Common myeloid progenitor, CD34-positive (primary cell): Measurements from ENCODE around the gene FRK.
A peak's percentile ranks its signal among the peaks of the same experiment; 100 is the strongest.

ENCODE experiments used
- CTCF ChIA-PET: fragments of 350-600 bp; sonication (Branson Sonifier 250); formaldehyde crosslinking; loops from one replicate; lab custom pipeline; 2021; ENCODE audit warnings: antibody characterized with exemption; lab: Charles Lee
- POLR2A ChIA-PET: fragments of 350-600 bp; sonication (Branson Sonifier 250); formaldehyde crosslinking; loops from one replicate; lab custom pipeline; 2021; ENCODE audit warnings: antibody characterized with exemption; lab: Charles Lee
- DNase-seq, 3 donors: peaks; one replicate each; pipeline versions ENCODE4 v3.0.0 to v3.0.0-alpha.2; 2013
- H3K27ac ChIP-seq, 2 experiments: 1 replicate in 1 of 2; 2 replicates in 1 of 2; pipeline ENCODE4 v1.7.0; 2013; ENCODE audit warnings: inconsistent platforms in 2 of 2, low read length in 2 of 2, mild to moderate bottlenecking in 2 of 2, low read depth in 1 of 2, moderate library complexity in 1 of 2; ENCODE audit not compliant: severe bottlenecking in 2 of 2, insufficient read depth in 1 of 2, poor library complexity in 1 of 2
- H3K27me3 ChIP-seq, 5 experiments: replicated peaks in 2 of 5; 1 replicate in 3 of 5; 2 replicates in 2 of 5; pipeline versions ENCODE4 v1.6.1 to v1.7.0; 2013; ENCODE audit warnings: low read length in 4 of 5, mild to moderate bottlenecking in 2 of 5, moderate library complexity in 2 of 5, inconsistent platforms in 1 of 5; ENCODE audit not compliant: insufficient read depth in 5 of 5, control insufficient read depth in 4 of 5
- H3K36me3 ChIP-seq, 4 experiments: 1 replicate in 2 of 4; 2 replicates in 2 of 4; pipeline versions ENCODE4 v1.6.1 to v1.7.0; 2013; ENCODE audit warnings: low read length in 3 of 4, control low read depth in 1 of 4, mild to moderate bottlenecking in 1 of 4; ENCODE audit not compliant: control insufficient read depth in 4 of 4, insufficient read depth in 4 of 4
- H3K4me1 ChIP-seq, 4 experiments: 1 replicate in 3 of 4; 2 replicates in 1 of 4; pipeline versions ENCODE4 v1.6.1 to v1.7.1; 2013; ENCODE audit warnings: low read length in 3 of 4, mild to moderate bottlenecking in 3 of 4, control low read depth in 1 of 4, inconsistent platforms in 1 of 4, moderate library complexity in 1 of 4; ENCODE audit not compliant: control insufficient read depth in 4 of 4, insufficient read depth in 4 of 4; ENCODE audit errors: control extremely low read depth in 1 of 4
- H3K4me3 ChIP-seq, 7 experiments: 1 replicate in 4 of 7; 2 replicates in 3 of 7; pipeline versions ENCODE4 v1.5.1 to v1.7.0; 2013; ENCODE audit warnings: mild to moderate bottlenecking in 7 of 7, low read length in 6 of 7, moderate library complexity in 6 of 7, inconsistent platforms in 2 of 7, low read depth in 2 of 7, control low read depth in 1 of 7; ENCODE audit not compliant: insufficient read depth in 4 of 7, control insufficient read depth in 1 of 7; ENCODE audit errors: extremely low read depth in 1 of 7
- H3K9me3 ChIP-seq, 5 experiments: 1 replicate in 4 of 5; 2 replicates in 1 of 5; pipeline versions ENCODE4 v1.6.1 to v1.7.1; 2013; ENCODE audit warnings: low read length in 4 of 5, mild to moderate bottlenecking in 2 of 5, inconsistent platforms in 1 of 5, low read depth in 1 of 5, moderate library complexity in 1 of 5; ENCODE audit not compliant: control insufficient read depth in 4 of 5, insufficient read depth in 2 of 5; ENCODE audit errors: control extremely low read depth in 1 of 5
- WGBS: methylation state at CpG from one replicate; pipeline ENCODE4 v1.1.5; 2013; ENCODE audit not compliant: insufficient coverage; 5-methylcytosine and 5-hydroxymethylcytosine counted together

Gene FRK

GRCh38 chr6:116094041-116094440, 33.4 kb upstream of the FRK start:
- DNase-seq: no peak
- CTCF ChIA-PET: no interaction called here
- Histone ChIP-seq H3K9me3 (peaks cover 0 to 13% (median 6%) of the 10 kb centered on the region in 5 experiments), H3K27me3 (no peaks in the 10 kb centered on the region), H3K27ac (no peak overlapping the region), H3K4me3 (no peak overlapping the region), H3K4me1 (peaks cover 0 to 7% (median 1%) of the 10 kb centered on the region in 4 experiments), H3K36me3 (no peaks in the 10 kb centered on the region)
- POLR2A ChIA-PET: no interaction called here
- WGBS: 94% methylated on average over 6 of the region's 7 CpGs

DNA sequence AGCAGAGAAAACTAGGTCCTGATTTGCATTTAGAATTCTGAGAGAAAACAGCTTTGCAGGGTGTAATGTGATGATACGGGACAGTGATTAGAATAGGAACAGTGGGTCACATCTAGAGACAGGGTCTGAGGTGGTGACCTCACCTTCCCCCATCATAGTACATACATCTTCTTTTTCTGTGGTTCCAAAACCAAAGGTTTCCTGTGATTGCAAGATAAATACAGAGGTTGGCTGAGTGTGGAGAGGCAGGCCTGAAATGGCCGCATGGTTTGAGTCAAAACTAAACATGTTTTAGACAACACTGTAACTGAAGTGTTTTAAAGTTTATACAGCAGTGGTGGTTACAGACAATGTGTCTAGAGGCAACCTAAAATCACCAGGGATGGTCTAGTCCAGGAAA, 29.6 kb upstream of the FRK start:
- DNase-seq: peak in 1 of 3 donors; percentile 15
- POLR2A ChIA-PET: no interaction called here
- no peaks in the 10 kb centered on the region for H3K36me3 ChIP-seq
- H3K27me3 ChIP-seq: no peaks in the 10 kb centered on the region
- WGBS: no CpG with 5 or more reads among the region's 2 CpGs
- no peaks in the 10 kb centered on the region for H3K4me1 ChIP-seq
- CTCF ChIA-PET: no interaction called here
- no peaks in the 10 kb centered on the region for H3K9me3 ChIP-seq
- no peak overlapping the region for H3K4me3 ChIP-seq
- H3K27ac ChIP-seq: no peak overlapping the region

DNA sequence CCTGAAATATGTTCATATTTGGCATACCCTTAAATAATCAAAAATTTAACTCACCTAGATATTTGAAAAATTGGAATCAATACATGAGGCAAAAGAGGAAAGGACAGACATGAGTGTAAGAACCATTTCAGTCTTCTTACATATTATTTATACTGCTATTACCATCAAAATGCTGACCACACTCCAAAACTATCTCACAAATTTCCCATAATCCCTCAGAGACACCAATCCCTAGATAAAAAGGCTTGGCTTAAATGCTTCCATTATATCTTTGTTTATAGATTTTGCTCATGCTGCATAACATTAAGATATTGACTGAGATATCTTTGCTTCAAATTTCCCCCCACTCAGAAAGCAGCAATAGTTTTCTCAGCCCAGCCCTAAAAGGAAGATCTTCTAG, 28.3 kb upstream of the FRK start:
- ChIA-PET POLR2A (no interaction called here), CTCF (no interaction called here)
- no peak for DNase-seq
- Histone ChIP-seq H3K4me3 (no peak overlapping the region), H3K27ac (no peak overlapping the region), H3K4me1 (no peaks in the 10 kb centered on the region), H3K27me3 (no peaks in the 10 kb centered on the region), H3K36me3 (no peaks in the 10 kb centered on the region), H3K9me3 (no peaks in the 10 kb centered on the region)

- ChIA-PET CTCF (interaction anchor here (0.6 to 0.7 kb wide), 2 partner anchors 9 to 24 kb away, joined by 3 to 5 read pairs; no protein-coding TSS in a partner anchor), POLR2A (no interaction called here)
- 88% methylated on average over 3 of the region's 4 CpGs for WGBS
- Histone ChIP-seq H3K36me3 (no peaks in the 10 kb centered on the region), H3K4me3 (no peak overlapping the region), H3K27ac (no peak overlapping the region), H3K9me3 (no peaks in the 10 kb centered on the region), H3K4me1 (no peaks in the 10 kb centered on the region), H3K27me3 (no peaks in the 10 kb centered on the region)
- DNase-seq: no peak
Measured at GRCh38 chr6:116087437-116088027, 26.8 kb upstream of the FRK start.

- ChIA-PET POLR2A (no interaction called here), CTCF (interaction anchor here (1.1 kb wide), 1 partner anchor 9 kb away, joined by 3 read pairs; no protein-coding TSS in a partner anchor)
- Histone ChIP-seq H3K27ac (no peak overlapping the region), H3K4me3 (no peak overlapping the region), H3K36me3 (no peaks in the 10 kb centered on the region), H3K4me1 (no peaks in the 10 kb centered on the region), H3K9me3 (peaks cover 0 to 2% (median 0%) of the 10 kb centered on the region in 5 experiments), H3K27me3 (no peaks in the 10 kb centered on the region)
- no peak for DNase-seq
- 100% methylated on average over 1 of the region's 2 CpGs for WGBS
Measured at GRCh38 chr6:116084284-116084683, 23.6 kb upstream of the FRK start.

GRCh38 chr6:116083052-116083451, 22.4 kb upstream of the FRK start:
- H3K4me3 ChIP-seq: no peak overlapping the region
- WGBS: 92% methylated on average over 4 of the region's 5 CpGs
- H3K4me1 ChIP-seq: no peaks in the 10 kb centered on the region
- ChIA-PET POLR2A (no interaction called here), CTCF (no interaction called here)
- no peak overlapping the region for H3K27ac ChIP-seq
- no peaks in the 10 kb centered on the region for H3K27me3 ChIP-seq
- H3K36me3 ChIP-seq: no peaks in the 10 kb centered on the region
- DNase-seq: no peak
- H3K9me3 ChIP-seq: peaks cover 0 to 2% (median 0%) of the 10 kb centered on the region in 5 experiments

DNA sequence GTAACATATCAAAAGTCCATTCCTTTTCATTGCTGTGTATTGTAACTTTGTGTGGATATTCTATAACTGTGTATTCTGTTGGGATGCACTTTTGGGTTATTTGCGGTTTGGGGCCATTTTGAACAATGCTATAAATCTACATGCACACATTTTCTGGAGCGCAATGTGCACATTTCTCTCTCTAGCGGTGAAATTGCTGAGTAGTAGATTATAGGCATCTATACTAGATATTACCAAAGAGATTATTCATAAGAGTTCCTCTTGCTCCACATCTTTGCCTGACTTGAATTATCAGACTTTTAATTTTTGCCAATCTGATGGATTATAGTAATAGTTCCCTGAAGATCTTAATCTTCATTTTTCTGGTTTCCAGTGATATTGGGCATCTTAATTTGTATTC, 18.3 kb upstream of the FRK start:
- H3K4me3 ChIP-seq: no peak overlapping the region
- H3K27me3 ChIP-seq: no peaks in the 10 kb centered on the region
- POLR2A ChIA-PET: no interaction called here
- WGBS: no CpG with 5 or more reads among the region's 3 CpGs
- peaks cover 0 to 2% (median 0%) of the 10 kb centered on the region in 5 experiments for H3K9me3 ChIP-seq
- CTCF ChIA-PET: no interaction called here
- DNase-seq: no peak
- no peaks in the 10 kb centered on the region for H3K36me3 ChIP-seq
- H3K27ac ChIP-seq: no peak overlapping the region
- no peaks in the 10 kb centered on the region for H3K4me1 ChIP-seq
